SU-DHL-6 (cell line): ENCODE results near the gene COL24A1.

Source experiments
- H2AFZ ChIP-seq: fragments of 200-600 bp; sonication (generic); 2 replicates; pipeline ENCODE4 v1.6.1; 2014; ENCODE audit warnings: low read depth, mild to moderate bottlenecking, moderate library complexity, mixed read lengths, antibody characterized with exemption, low read length; ENCODE audit not compliant: severe bottlenecking
- H3F3A ChIP-seq: fragments of 200-600 bp; shearing (Covaris generic); 2 replicates; pipeline ENCODE4 v1.6.0; 2016; ENCODE audit warnings: antibody characterized with exemption, mild to moderate bottlenecking; ENCODE audit not compliant: insufficient read depth
- H3K27ac ChIP-seq: fragments of 200-600 bp; sonication (generic); 2 replicates; pipeline ENCODE4 v1.5.1; 2016; ENCODE audit warnings: low read depth, mild to moderate bottlenecking, low read length, moderate library complexity, mixed read lengths
- H3K27me3 ChIP-seq: fragments of 200-600 bp; sonication (generic), shearing (Covaris generic); 2 replicates; pipeline ENCODE4 v1.6.0; 2014; ENCODE audit warnings: mild to moderate bottlenecking, low read length
- H3K36me3 ChIP-seq: fragments of 200-600 bp; sonication (generic); 2 replicates; pipeline ENCODE4 v1.6.1; 2014; ENCODE audit warnings: mild to moderate bottlenecking, low read length, mixed read lengths
- H3K4me2 ChIP-seq: fragments of 300-600, 200-600 bp; shearing (Covaris generic), sonication (generic); 2 replicates; pipeline ENCODE4 v1.6.0; 2014; ENCODE audit warnings: low read length, low read depth, mild to moderate bottlenecking; ENCODE audit not compliant: poor library complexity, severe bottlenecking
- H3K4me3 ChIP-seq: fragments of 200-600 bp; sonication (generic); 2 replicates; pipeline ENCODE4 v1.5.1; 2014; ENCODE audit warnings: antibody characterized with exemption, low read length, mild to moderate bottlenecking, mixed read lengths; ENCODE audit not compliant: insufficient read depth, poor library complexity, severe bottlenecking
- H3K79me2 ChIP-seq: fragments of 200-600 bp; sonication (generic); 2 replicates; pipeline ENCODE4 v1.6.1; 2014; ENCODE audit warnings: mild to moderate bottlenecking, low read length, moderate library complexity; ENCODE audit not compliant: insufficient read depth
- H3K9ac ChIP-seq: fragments of 200-600 bp; sonication (generic); 2 replicates; pipeline ENCODE4 v1.7.0; 2014; ENCODE audit warnings: mild to moderate bottlenecking, low read length
- H3K9me2 ChIP-seq: fragments of 200-600 bp; sonication (generic); replicated peaks from 2 replicates; pipeline ENCODE4 v1.6.1; 2014; ENCODE audit warnings: low read length; ENCODE audit not compliant: insufficient read depth
- H3K9me3 ChIP-seq: fragments of 200-600 bp; sonication (generic); 2 replicates; pipeline ENCODE4 v1.6.1; 2014; ENCODE audit warnings: low read length, mixed read lengths; ENCODE audit not compliant: insufficient read depth
- H4K20me1 ChIP-seq: fragments of 200-600 bp; sonication (generic); 2 replicates; pipeline ENCODE4 v1.6.1; 2014; ENCODE audit warnings: low read depth, mild to moderate bottlenecking, antibody characterized with exemption, low read length, moderate library complexity, mixed read lengths
- EZH2phosphoT487 ChIP-seq: fragments of 200-600 bp; sonication (generic), shearing (Covaris generic); conservative IDR thresholded peaks from 2 replicates; pipeline ENCODE4 v1.6.1; 2018; ENCODE audit warnings: mild to moderate bottlenecking, antibody characterized with exemption, low read length, moderate library complexity, mixed read lengths
- TF ChIP-seq, protein P1 (sequence below): fragments of 200-600 bp; sonication (generic); IDR thresholded peaks from one replicate; pipeline ENCODE4 v1.5.1; 2017; ENCODE audit warnings: antibody characterized with exemption, mild to moderate bottlenecking, low read length, moderate library complexity; ENCODE audit not compliant: insufficient read depth, poor library complexity, severe bottlenecking

The COL24A1 gene

DNA sequence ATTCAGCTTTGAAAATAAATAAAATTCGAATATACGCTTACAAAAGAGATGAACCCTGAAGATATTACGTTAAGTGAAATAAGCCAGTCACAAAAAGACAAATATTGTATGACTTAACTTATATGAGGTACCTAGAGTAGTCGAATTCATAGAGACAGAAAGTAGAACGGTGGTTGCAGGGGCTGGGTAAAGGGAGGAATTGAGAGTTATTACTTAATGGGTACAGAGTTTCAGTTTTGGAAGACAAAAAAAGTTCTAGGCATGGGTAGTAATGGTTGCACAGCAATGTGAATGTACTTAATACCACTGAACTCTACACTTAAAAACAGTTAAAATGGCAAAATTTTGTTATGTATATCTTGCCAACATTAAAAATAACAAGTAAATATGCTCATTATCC is 399.7 kb downstream of the COL24A1 start:
- H3K9ac ChIP-seq = no peak overlapping the region
- H3K9me3 ChIP-seq = no peaks in the 10 kb centered on the region
- H2AFZ ChIP-seq = no peak overlapping the region
- H3K4me2 ChIP-seq = no peak overlapping the region
- H3K27me3 ChIP-seq = no peaks in the 10 kb centered on the region
- H3K4me3 ChIP-seq = no peak overlapping the region
- H3K79me2 ChIP-seq = no peaks in the 10 kb centered on the region
- H3K27ac ChIP-seq = no peak overlapping the region
- no peaks in the 10 kb centered on the region for H4K20me1 ChIP-seq
- no peaks in the 10 kb centered on the region for H3K9me2 ChIP-seq
- H3F3A ChIP-seq = no peaks in the 10 kb centered on the region
- no peaks in the 10 kb centered on the region for H3K36me3 ChIP-seq
- no peak for TF ChIP-seq EZH2phosphoT487
- TF ChIP-seq, protein P1, sequence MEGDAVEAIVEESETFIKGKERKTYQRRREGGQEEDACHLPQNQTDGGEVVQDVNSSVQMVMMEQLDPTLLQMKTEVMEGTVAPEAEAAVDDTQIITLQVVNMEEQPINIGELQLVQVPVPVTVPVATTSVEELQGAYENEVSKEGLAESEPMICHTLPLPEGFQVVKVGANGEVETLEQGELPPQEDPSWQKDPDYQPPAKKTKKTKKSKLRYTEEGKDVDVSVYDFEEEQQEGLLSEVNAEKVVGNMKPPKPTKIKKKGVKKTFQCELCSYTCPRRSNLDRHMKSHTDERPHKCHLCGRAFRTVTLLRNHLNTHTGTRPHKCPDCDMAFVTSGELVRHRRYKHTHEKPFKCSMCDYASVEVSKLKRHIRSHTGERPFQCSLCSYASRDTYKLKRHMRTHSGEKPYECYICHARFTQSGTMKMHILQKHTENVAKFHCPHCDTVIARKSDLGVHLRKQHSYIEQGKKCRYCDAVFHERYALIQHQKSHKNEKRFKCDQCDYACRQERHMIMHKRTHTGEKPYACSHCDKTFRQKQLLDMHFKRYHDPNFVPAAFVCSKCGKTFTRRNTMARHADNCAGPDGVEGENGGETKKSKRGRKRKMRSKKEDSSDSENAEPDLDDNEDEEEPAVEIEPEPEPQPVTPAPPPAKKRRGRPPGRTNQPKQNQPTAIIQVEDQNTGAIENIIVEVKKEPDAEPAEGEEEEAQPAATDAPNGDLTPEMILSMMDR = no peak

DNA sequence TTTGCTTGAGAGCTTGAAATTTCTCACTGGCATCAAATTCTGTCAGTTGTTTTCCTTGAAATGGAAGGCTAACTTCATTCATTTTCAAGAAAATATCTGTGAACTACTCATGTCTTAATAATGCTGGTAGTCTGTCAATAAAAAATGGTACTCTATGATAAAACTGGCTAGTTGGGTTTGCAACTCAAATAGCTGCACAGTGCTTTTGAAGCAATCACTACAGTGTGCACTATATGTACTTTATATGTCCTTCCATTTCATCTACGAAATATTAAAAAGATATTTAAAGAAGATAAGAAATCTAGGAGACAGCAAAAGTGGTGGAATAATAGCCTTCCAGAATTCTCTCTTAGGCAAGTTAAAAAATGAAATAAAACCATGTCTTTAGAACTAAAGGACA is 408.5 kb downstream of the COL24A1 start:
- Histone ChIP-seq H3K4me2 (no peak overlapping the region), H3K27ac (no peak overlapping the region), H3F3A (no peaks in the 10 kb centered on the region), H3K79me2 (no peaks in the 10 kb centered on the region), H2AFZ (no peak overlapping the region), H3K9ac (no peak overlapping the region), H3K27me3 (no peaks in the 10 kb centered on the region), H3K4me3 (no peak overlapping the region), H4K20me1 (no peaks in the 10 kb centered on the region), H3K9me2 (no peaks in the 10 kb centered on the region), H3K9me3 (no peaks in the 10 kb centered on the region), H3K36me3 (no peaks in the 10 kb centered on the region)
- TF ChIP-seq EZH2phosphoT487 = no peak
- TF ChIP-seq, protein P1 = no peak

DNA sequence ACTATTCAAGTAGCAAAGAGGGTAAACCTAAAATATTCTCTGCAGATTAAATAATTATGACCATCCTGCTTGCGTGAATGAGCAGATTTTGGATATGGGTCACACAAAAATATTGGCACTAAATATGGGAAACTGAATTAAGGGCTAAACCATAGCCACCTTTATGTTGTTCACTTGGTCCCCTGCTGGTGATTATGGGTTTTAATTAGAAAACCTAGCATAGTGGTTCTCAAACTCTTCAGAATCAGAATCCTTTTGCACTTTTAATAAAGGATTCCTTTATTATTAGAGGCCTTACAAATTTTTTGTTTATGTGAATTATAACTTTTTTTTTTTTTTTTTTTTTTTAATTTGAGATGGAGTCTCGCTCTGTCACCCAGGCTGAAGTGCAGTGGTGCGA is 409.8 kb downstream of the COL24A1 start:
- no peak overlapping the region for H3K4me2 ChIP-seq
- no peaks in the 10 kb centered on the region for H3F3A ChIP-seq
- no peak overlapping the region for H2AFZ ChIP-seq
- H3K4me3 ChIP-seq = no peak overlapping the region
- no peak for TF ChIP-seq EZH2phosphoT487
- TF ChIP-seq, protein P1 = no peak
- no peaks in the 10 kb centered on the region for H3K36me3 ChIP-seq
- H3K79me2 ChIP-seq = no peaks in the 10 kb centered on the region
- H3K27me3 ChIP-seq = no peaks in the 10 kb centered on the region
- H4K20me1 ChIP-seq = no peaks in the 10 kb centered on the region
- no peak overlapping the region for H3K9ac ChIP-seq
- H3K9me2 ChIP-seq = no peaks in the 10 kb centered on the region
- no peak overlapping the region for H3K27ac ChIP-seq
- no peaks in the 10 kb centered on the region for H3K9me3 ChIP-seq
